OCI-LY3 (cell line): ENCODE measurements around the gene NTRK2.

Experiments
- H2AFZ ChIP-seq: fragments of 200-600, 300-600 bp; shearing (Covaris generic); 2 replicates; pipeline ENCODE4 v1.6.0; 2014; ENCODE audit warnings: antibody characterized with exemption, low read depth, low read length
- H3K27ac ChIP-seq: fragments of 200-600, 300-600 bp; sonication (generic); 2 replicates; pipeline ENCODE4 v1.5.1; 2014; ENCODE audit warnings: mild to moderate bottlenecking, low read length, moderate library complexity, mixed read lengths
- H3K27me3 ChIP-seq: fragments of 200-600, 300-600 bp; sonication (generic); 2 replicates; pipeline ENCODE4 v1.6.1; 2014; ENCODE audit warnings: low read depth, low read length, mixed read lengths
- H3K36me3 ChIP-seq: fragments of 200-600, 300-600 bp; sonication (generic); replicated peaks from 2 replicates; pipeline ENCODE3; 2014; ENCODE audit warnings: low read depth, low read length, mixed read lengths
- H3K4me1 ChIP-seq: fragments of 300-600, 200-600 bp; sonication (generic); 2 replicates; pipeline ENCODE4 v1.6.1; 2014; ENCODE audit warnings: low read length, mixed read lengths
- H3K4me2 ChIP-seq: fragments of 200-600, 300-600 bp; sonication (generic); 2 replicates; pipeline ENCODE4 v1.6.1; 2014; ENCODE audit warnings: low read length, mixed read lengths
- H3K4me3 ChIP-seq: fragments of 300-600, 200-600 bp; sonication (generic); 2 replicates; pipeline ENCODE4 v1.5.1; 2014; ENCODE audit warnings: antibody characterized with exemption, mild to moderate bottlenecking, low read length, moderate library complexity
- H3K79me2 ChIP-seq: fragments of 300-600, 200-600 bp; shearing (Covaris generic); 2 replicates; pipeline ENCODE4 v1.6.1; 2014; ENCODE audit warnings: mild to moderate bottlenecking, low read length, mixed read lengths
- H3K9ac ChIP-seq: fragments of 300-600, 200-600 bp; shearing (Covaris generic); 2 replicates; pipeline ENCODE4 v1.6.0; 2014; ENCODE audit warnings: mild to moderate bottlenecking, low read length, moderate library complexity
- H3K9me3 ChIP-seq: fragments of 200-600, 300-600 bp; shearing (Covaris generic); 2 replicates; pipeline ENCODE4 v1.6.1; 2014; ENCODE audit warnings: low read length, mixed read lengths; ENCODE audit not compliant: insufficient read depth
- H4K20me1 ChIP-seq: fragments of 200-600, 300-600 bp; sonication (generic); 2 replicates; pipeline ENCODE4 v1.6.1; 2016; ENCODE audit warnings: low read length, mixed read lengths; ENCODE audit not compliant: insufficient read depth
- CTCF ChIP-seq: fragments of 200-600, 300-600 bp; sonication (generic); IDR thresholded peaks from 2 replicates; pipeline ENCODE4 v1.5.1; 2014; ENCODE audit warnings: antibody characterized with exemption, low read length, low read depth
- EZH2phosphoT487 ChIP-seq: fragments of 200-600 bp; shearing (Covaris generic); IDR thresholded peaks from 2 replicates; pipeline ENCODE4 v1.6.1; 2018; ENCODE audit warnings: antibody characterized with exemption, mixed run types, low read depth

Gene NTRK2

GRCh38 chr9:84851935-84852585 lies 182.5 kb downstream of the NTRK2 start:
- H3K79me2 ChIP-seq: no peaks in the 10 kb centered on the region
- H2AFZ ChIP-seq: no peak overlapping the region
- H4K20me1 ChIP-seq: no peaks in the 10 kb centered on the region
- no peaks in the 10 kb centered on the region for H3K27me3 ChIP-seq
- H3K4me2 ChIP-seq: no peak overlapping the region
- H3K9me3 ChIP-seq: no peaks in the 10 kb centered on the region
- H3K27ac ChIP-seq: no peak overlapping the region
- no peak overlapping the region for H3K9ac ChIP-seq
- peaks cover 13% of the 10 kb centered on the region for H3K4me1 ChIP-seq
- no peaks in the 10 kb centered on the region for H3K36me3 ChIP-seq
- no peak for TF ChIP-seq EZH2phosphoT487
- TF ChIP-seq CTCF: no peak
- no peak overlapping the region for H3K4me3 ChIP-seq

GRCh38 chr9:84852617-84853301 lies 183.2 kb downstream of the NTRK2 start:
- Histone ChIP-seq H3K36me3 (no peaks in the 10 kb centered on the region), H3K4me3 (no peak overlapping the region), H3K4me1 (peaks cover 13% of the 10 kb centered on the region), H3K79me2 (no peaks in the 10 kb centered on the region), H3K9me3 (no peaks in the 10 kb centered on the region), H2AFZ (no peak overlapping the region), H4K20me1 (no peaks in the 10 kb centered on the region), H3K9ac (no peak overlapping the region), H3K4me2 (no peak overlapping the region), H3K27me3 (no peaks in the 10 kb centered on the region), H3K27ac (no peak overlapping the region)
- no peak for TF ChIP-seq CTCF
- no peak for TF ChIP-seq EZH2phosphoT487

- H3K9ac ChIP-seq: no peak overlapping the region
Measured at GRCh38 chr9:84856181-84856632, 186.7 kb downstream of the NTRK2 start.

More at GRCh38 chr9:84856181-84856632, 186.7 kb downstream of the NTRK2 start:
- TF ChIP-seq EZH2phosphoT487: no peak
- no peak for TF ChIP-seq CTCF
- H3K27ac ChIP-seq: no peak overlapping the region
- H3K36me3 ChIP-seq: no peaks in the 10 kb centered on the region
- no peak overlapping the region for H2AFZ ChIP-seq
- no peaks in the 10 kb centered on the region for H4K20me1 ChIP-seq
- H3K4me3 ChIP-seq: no peak overlapping the region
- no peaks in the 10 kb centered on the region for H3K27me3 ChIP-seq
- H3K4me1 ChIP-seq: no peaks in the 10 kb centered on the region
- H3K79me2 ChIP-seq: no peaks in the 10 kb centered on the region
- no peaks in the 10 kb centered on the region for H3K9me3 ChIP-seq
- H3K4me2 ChIP-seq: no peak overlapping the region
